ENCODE data around the gene GJA5. TPM values are rescaled to one million over a fixed set of nuclear protein-coding genes. Genes with fewer than 3 reads are reported as not detected.
"Not testable (repeated sequence)": the region's sequence is repeated elsewhere in the genome, so short reads cannot be mapped to it uniquely, and the experiment has no call there.

Gene GJA5
- total RNA-seq, 1 donor from 2014 or later, result 1.6 TPM

DNA sequence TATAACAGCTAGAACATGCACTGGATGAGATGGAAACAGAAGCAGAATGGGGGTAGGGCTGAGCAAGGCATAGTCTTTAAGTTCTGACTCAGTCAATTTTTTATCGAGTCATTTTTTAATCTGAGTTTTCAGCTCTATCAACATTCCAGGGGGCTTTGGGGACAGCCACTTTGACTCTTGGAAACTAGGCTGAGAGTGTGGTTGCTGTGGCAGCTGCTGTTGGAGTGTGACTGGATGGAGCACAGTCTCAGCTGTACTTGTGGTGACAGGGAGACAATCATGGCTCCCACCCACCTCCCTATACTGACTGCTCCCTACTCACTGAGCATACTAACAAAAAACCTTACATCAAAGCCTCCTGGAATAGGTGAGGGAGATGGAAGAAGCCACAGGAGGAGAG lies 25.0 kb downstream of the GJA5 start:
- DNase-seq (ENCODE audit: low spot score in 2 of 2) (no peak), FAIRE-seq (no peak)

GRCh38 chr1:147734291-147734841 lies 26.0 kb downstream of the GJA5 start:
- not testable (repeated sequence) for FAIRE-seq

GRCh38 chr1:147729315-147729714 lies 31.1 kb downstream of the GJA5 start:
- DNase-seq (ENCODE audit: low spot score in 2 of 2) (no peak), FAIRE-seq (no peak)

More at GRCh38 chr1:147734291-147734841, 26.0 kb downstream of the GJA5 start:
- DNase-seq (ENCODE audit: low spot score in 2 of 2), result not testable (repeated sequence)

GRCh38 chr1:147726168-147726567 lies 34.2 kb downstream of the GJA5 start:
- no peak for DNase-seq (ENCODE audit: low spot score in 2 of 2)
- FAIRE-seq, result no peak

GRCh38 chr1:147725685-147726084 lies 34.7 kb downstream of the GJA5 start:
- DNase-seq (ENCODE audit: low spot score in 2 of 2), result no peak
- FAIRE-seq, result no peak

DNA sequence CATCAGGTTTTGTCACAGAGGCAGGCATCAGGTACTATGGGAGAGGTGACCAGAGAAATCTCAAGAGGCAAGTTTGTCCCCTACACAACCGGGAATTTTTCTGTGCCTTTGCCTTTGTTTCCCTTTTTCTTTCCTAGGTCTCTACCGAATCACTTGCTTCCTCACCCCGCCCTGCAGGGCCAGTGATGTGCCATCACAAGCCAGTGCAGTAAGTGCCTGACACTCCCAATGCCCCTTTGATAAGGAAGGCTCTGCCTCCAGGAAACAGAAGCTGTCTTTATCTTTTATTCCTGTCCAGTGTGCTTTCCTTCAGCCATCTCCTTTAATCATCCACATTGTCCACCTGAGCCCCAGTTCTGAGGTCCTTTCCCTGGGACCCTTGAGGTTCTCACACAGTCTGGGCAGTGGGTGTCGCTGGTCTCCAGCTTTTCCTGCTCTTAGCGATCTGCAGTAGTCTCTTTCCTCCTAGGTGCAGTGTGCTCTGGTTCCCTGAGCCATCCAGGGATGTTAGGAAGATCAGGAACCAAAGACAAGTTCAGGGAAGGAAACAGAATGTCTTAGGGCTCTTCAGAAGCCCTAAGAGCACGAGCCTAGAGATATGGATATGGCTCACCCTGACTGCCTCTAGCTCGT lies 36.6 kb downstream of the GJA5 start:
- FAIRE-seq (no peak), DNase-seq (ENCODE audit: low spot score in 2 of 2) (peak in 1 of 2 donors; percentile 16)

GRCh38 chr1:147722124-147722523 lies 38.3 kb downstream of the GJA5 start:
- no peak for FAIRE-seq

GRCh38 chr1:147721716-147722115 lies 38.7 kb downstream of the GJA5 start:
- no peak for FAIRE-seq
- no peak for DNase-seq (ENCODE audit: low spot score in 2 of 2)

More at GRCh38 chr1:147722124-147722523, 38.3 kb downstream of the GJA5 start:
- no peak for DNase-seq (ENCODE audit: low spot score in 2 of 2)

DNA sequence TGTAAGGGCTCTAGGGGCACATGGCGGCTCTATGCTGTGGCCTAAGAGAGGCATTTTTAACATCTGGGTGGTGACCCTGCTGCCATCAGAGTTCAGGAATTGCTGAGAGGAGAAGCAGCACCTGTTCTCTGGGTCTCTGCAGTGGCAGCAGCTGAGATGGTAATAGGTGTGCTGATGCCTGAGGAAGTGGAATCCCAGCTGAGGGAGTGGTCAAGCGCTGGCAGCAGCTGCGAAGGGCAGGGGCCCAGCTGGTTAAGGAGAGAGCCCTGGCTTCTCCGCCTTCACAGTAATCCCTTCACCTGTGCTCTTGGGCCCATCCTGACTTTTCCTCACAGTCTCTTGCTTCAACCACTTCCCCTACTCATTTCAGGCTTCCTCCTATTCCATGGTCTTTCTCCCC lies 39.8 kb downstream of the GJA5 start:
- FAIRE-seq, result no peak

DNA sequence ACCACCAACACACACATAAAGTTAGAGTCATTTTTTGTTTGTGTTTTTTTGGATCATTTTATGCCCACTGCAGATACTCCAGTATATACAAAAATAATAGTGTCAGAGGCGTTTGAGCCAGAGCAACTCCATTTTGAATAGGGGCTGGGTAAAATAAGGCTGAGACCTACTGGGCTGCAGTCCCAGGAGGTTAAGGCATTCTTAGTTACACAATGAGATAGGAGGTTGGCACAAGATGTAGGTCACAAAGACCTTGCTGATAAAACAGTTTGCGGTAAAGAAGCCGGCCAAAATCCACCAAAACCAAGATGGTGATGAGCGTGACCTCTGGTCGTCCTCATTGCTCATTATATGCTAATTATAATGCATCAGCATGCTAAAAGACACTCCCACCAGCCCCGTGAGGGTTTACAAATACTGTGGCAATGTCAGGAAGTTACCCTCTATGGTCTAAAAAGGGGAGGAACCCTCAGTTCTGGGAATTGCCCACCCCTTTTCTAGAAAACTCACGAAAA lies 40.6 kb downstream of the GJA5 start:
- DNase-seq (ENCODE audit: low spot score in 2 of 2) (no peak), FAIRE-seq (no peak)

More for the DNA sequence above, 39.8 kb downstream of the GJA5 start:
- DNase-seq (ENCODE audit: low spot score in 2 of 2), result no peak

- FAIRE-seq (no peak), DNase-seq (ENCODE audit: low spot score in 2 of 2) (no peak)
These were observed 41.2 kb downstream of the GJA5 start for GRCh38 chr1:147719029-147719698.

DNA sequence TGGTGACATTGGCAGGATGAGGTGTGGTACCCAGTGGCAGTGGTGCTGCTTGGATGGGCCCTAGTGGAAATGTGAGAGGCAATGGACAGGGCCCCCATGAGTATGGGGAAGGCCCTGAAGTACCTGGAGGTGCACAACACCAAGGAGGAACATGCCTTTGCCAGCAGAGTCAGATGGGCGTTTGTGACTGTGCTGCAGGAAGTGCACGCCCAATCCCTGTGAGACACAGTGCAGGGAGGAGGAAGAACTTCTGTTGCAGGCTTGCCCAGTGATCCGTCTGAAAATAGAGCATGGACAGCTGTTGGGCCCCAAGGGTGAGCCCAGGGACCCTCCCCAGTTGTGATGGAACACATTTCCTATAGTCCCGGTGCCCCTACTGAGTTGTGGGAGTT lies 42.7 kb downstream of the GJA5 start:
- no peak for DNase-seq (ENCODE audit: low spot score in 2 of 2)
- no peak for FAIRE-seq

DNA sequence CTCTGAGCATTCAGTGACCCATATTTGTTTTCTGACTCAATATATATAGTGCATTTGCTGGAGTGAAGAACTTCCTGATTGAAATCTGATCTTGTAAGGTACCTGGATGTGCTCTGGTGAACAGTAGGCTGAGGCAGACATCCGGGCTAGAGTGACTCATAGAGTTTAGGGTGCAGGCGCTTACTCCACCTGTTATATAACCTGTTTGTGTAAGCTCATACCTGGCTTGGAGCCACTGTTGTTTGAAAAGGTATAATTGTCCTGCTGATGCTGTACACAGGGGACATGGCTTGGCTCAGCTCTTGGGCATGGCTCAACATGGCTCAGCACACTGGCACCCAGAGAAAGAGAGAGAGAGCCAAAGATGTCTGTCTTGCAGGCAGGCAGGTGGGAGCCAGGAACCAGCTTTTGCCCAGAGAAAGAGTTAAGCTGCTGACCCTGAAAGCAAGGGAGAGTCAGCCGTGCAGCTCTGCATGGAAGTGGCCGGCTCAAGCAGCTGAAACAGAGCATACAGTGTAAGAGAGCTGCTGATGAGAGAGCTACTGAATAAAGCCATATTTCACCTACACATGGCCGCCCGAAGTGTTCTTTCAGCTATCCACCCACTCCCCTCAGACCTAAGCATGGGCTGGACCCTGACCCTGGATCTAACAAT lies 43.2 kb downstream of the GJA5 start:
- FAIRE-seq (no peak), DNase-seq (ENCODE audit: low spot score in 2 of 2) (no peak)

GRCh38 chr1:147712605-147713004 lies 47.8 kb downstream of the GJA5 start:
- FAIRE-seq (no peak), DNase-seq (ENCODE audit: low spot score in 2 of 2) (no peak)

Other genes with a start within 250 kb of the GJA5 start
- gene BCL9, start 219.1 kb downstream of the GJA5 start, total RNA-seq, result 10.6 TPM
- 12.6 TPM for gene ACP6, start 90.1 kb downstream of the GJA5 start, total RNA-seq
- gene GJA8, start 142.2 kb upstream of the GJA5 start, total RNA-seq, result not detected
- 32.2 TPM for gene GPR89B, start 167.8 kb upstream of the GJA5 start, total RNA-seq